ENCODE results near the gene RET.

GRCh38 chr10:43042503-43043341 is 34.1 kb upstream of the RET start:
- TF ChIP-seq EZH2 (IDR thresholded peaks at IDR 0.05; ENCODE audit: low read depth, low read length, severe bottlenecking) = no peak
- no peak for TF ChIP-seq PHF8 (conservative IDR thresholded peaks at IDR 0.05; ENCODE audit: low read depth, low read length)
- TF ChIP-seq CTCF (IDR thresholded peaks at IDR 0.05; ENCODE audit: control extremely low read depth in 1 of 3, insufficient read depth in 1 of 3, low read depth in 1 of 3, low read length in 3 of 3) = peak; percentile 70 to 83 (median 72)
- no peak for TF ChIP-seq GTF2F1 (IDR thresholded peaks at IDR 0.05; ENCODE audit: borderline replicate concordance, low read depth, low read length)
- no peak for TF ChIP-seq TAF1 (IDR thresholded peaks at IDR 0.05; ENCODE audit: low read depth, low read length)
- no peak for TF ChIP-seq RFX5 (IDR thresholded peaks at IDR 0.05; ENCODE audit: borderline replicate concordance, low read depth, low read length)
- TF ChIP-seq GABPA (IDR thresholded peaks at IDR 0.05; ENCODE audit: borderline replicate concordance, insufficient read depth, low read length) = no peak
- TF ChIP-seq KDM1A (IDR thresholded peaks at IDR 0.05; ENCODE audit: borderline replicate concordance, low read length) = no peak
- no peak for TF ChIP-seq YY1 (IDR thresholded peaks at IDR 0.05; ENCODE audit: low read depth, low read length)
- TF ChIP-seq MAFK (IDR thresholded peaks at IDR 0.05; ENCODE audit: low read depth, low read length) = no peak

Data from H1 (cell line).